Midbrain (tissue), 1 donor: ENCODE data around the gene CEP89.
"Not testable (repeated sequence)": the region's sequence is repeated elsewhere in the genome, so short reads cannot be mapped to it uniquely, and the experiment has no call there.

ENCODE experiments used
- DNase-seq: peaks from one replicate; lab custom pipeline; 2025; lab: John Stamatoyannopoulos, UW

CEP89 gene

GRCh38 chr19:32869369-32869965, 102.3 kb downstream of the CEP89 start, which contains the start of gene SLC7A9:
Gene SLC7A9, minus strand, starts transcription at chr19:32869767. Its CDS starts 1,233 bp downstream, at chr19:32868534.
- DNase-seq = no peak

GRCh38 chr19:32868206-32868950, 103.4 kb downstream of the CEP89 start:
- DNase-seq = no peak

DNA sequence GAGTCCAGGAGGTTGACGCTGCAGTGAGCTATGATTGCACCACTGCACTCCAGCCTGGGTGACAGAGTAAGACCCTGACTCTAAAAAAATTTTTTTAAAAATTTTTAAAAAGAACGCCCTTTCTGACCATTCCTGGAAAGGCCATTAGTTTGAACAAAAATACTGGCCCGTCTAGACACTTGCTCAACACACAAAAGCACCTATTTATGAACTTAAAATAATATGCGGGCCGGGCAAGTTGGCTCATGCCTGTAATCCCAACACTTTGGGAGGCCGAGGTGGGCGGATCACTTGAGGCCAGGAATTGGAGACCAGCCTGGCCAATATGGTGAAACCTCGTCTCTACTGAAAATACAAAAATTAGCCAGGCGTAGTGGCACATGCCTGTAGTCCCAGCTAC, 104.3 kb downstream of the CEP89 start:
- DNase-seq = not testable (repeated sequence)

- DNase-seq = no peak
Measured at GRCh38 chr19:32866564-32867265, 105.0 kb downstream of the CEP89 start.

DNA sequence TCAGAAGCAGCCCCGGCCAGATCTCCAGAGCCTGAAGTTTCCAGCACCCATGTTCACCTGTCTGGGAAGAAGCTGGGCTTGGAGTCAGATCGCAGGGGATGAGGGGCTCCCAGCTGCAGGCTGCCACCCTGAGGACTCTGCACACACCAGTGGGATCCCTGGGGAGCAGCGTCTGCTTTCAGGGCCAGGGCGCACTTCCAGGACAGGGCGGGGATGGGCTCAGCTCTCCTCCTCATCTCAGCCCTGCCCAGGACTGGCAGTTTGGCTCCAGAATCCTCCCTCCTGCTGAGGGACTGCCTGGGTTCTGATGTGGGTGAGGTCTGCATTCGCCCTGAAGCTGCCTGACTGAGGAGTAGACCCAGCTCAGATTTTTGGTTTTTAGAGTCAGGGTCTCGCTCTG, 105.7 kb downstream of the CEP89 start:
- no peak for DNase-seq

- DNase-seq = no peak
Measured at GRCh38 chr19:32865326-32865725, 106.4 kb downstream of the CEP89 start.

DNA sequence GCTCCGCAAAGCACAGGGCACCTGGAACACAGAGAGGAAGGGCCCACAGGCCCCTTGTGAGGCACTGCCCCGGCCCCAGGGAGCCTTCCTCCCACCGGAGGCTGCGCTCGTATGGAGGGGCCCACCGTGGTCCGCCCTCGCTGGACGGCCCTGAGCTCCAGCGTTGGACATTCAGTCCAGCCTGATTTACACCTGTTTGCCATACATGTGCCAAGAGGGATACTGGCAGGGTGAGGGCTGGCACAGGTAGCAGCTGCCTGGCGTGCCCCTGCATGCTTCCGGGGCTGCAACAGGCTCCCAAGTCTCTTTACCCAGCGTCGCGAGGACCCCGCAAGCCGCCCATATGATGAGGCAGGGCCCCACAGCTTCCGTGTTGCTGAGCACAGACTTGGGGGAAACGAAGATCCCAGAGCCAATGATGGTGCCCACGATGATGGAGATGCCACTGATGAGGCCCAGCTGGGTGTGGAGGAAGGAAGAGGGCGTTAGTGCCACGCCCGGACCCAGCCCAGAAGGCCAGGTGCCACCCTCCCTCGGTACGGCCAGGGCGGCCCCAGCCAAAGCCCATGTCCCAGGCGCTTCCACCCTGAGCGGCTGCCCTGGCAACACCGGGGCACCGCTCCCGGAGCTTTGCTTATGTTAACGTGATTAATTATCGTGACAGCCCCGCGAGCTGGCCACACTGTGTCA, 107.3 kb downstream of the CEP89 start:
- no peak for DNase-seq

DNA sequence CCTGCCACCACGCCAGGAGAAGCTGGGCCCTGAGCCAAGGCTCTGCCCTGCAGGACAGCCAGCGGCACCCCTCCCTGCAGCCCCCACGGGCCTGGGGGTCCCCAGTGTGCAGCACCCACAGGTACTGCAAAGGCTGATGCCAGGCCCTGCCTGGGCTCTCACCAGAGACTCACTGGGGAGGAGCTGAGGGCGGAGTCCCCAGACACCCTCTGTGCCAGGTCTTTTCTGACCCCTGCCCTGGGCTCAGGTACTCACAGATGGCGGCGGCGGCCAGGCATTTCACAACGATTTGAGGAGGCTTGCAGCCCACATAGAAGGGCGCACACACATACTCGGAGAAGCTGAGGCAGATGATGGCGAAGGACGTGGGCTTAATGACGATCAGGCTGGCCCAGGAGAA, 107.9 kb downstream of the CEP89 start:
- no peak for DNase-seq

DNA sequence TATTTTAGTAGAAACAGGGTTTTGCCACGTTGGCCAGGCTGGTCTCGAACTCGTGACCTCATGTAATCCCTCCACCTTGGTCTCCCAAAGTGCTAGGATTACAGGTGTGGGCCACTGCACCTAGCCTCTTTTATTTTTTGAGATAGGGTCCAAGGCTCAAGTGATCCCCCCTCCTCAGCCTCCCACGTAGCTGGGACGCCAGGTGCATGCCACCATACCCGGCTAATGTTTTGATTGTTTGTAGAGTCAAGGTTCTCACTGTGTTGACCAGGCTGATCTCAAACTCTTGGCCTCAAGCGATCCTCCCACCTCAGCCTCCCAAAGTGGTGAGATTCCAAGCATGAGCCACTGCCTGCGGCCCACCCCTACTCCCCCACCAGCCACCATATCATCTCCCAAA, 108.5 kb downstream of the CEP89 start:
- no peak for DNase-seq

GRCh38 chr19:32862741-32863140, 109.0 kb downstream of the CEP89 start:
- DNase-seq = no peak

- no peak for DNase-seq
Measured at GRCh38 chr19:32862173-32862572, 109.6 kb downstream of the CEP89 start.

DNA sequence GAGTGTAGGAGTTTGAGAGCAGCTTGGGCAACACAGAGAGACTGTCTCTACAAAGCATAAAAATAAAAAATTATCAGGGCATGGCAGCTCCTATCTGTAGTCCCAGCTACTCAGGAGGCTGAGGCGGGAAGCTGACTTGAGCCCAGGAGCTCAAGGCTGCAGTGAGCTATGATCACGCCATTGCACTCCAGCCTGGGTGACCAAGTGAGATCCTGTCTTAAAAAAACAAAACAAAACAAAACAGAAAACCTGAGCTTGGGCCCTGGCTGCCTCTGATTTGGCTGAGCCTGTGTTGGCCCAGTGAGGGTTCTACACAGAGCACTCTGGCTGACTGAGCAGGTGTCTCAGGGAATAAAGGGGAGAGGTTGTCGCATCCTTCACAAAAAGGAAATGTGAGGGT, 110.2 kb downstream of the CEP89 start:
- no peak for DNase-seq

GRCh38 chr19:32859591-32859990, 112.2 kb downstream of the CEP89 start:
- no peak for DNase-seq

GRCh38 chr19:32858559-32858958, 113.2 kb downstream of the CEP89 start:
- no peak for DNase-seq

- no peak for DNase-seq
Measured at GRCh38 chr19:32858155-32858554, 113.6 kb downstream of the CEP89 start.

DNA sequence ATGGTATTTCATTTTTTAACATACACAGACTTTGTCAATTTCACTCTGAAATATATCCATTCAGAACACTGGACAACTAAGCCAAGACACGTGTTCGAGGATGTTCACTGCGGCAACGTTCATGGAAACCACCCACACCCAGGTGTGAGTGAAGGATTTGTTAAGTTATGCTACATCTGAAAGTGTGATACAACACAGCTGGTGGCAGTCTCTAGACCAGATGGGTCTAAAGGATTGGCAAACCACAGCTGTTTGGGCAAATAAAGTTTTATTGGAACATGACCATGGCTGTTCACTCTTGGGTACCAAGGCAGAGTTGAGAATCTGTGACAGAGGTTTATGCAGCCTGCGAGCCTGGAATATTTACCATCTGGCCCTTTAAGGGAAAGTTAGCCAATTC, 114.2 kb downstream of the CEP89 start:
- DNase-seq = no peak

- not testable (repeated sequence) for DNase-seq
Measured at GRCh38 chr19:32856818-32857217, 114.9 kb downstream of the CEP89 start.

- no peak for DNase-seq
Measured at GRCh38 chr19:32852216-32852615, 119.5 kb downstream of the CEP89 start.

DNA sequence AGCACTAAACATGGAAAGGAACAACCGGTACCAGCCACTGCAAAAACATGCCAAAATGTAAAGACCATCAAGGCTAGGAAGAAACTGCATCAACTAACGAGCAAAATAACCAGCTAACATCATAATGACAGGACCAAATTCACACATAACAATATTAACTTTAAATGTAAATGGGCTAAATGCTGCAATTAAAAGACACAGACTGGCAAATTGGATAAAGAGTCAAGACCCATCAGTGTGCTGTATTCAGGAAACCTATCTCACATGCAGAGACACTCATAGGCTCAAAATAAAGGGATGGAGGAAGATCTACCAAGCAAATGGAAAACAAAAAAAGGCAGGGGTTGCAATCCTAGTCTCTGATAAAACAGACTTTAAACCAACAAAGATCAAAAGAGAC, 123.7 kb downstream of the CEP89 start:
- DNase-seq = not testable (repeated sequence)

DNA sequence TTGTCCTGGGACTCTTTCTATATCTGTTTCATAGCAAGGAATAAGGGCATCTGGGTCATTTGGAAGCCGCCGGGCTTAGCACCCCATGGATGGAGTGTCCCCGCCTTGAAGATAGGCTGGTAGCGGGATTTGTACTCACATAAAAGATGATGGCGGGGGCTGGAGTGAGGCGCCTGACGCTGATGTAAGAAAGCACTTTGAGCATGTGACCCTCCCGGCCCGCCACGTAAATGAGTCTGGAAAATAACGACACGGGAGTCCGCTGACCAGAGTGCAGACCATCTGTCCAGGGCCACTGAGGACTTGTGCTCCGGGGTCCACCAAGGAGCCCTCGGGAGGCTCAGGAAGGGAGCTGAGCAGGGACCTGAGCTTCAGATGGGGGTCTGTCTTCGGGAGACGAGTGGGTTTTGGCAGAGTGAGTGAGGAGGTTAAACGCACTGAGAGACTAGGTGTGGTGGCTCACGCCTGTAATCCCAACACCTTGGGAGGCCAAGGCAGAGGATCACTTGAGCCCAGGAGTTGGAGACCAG, 128.0 kb downstream of the CEP89 start:
- no peak for DNase-seq

GRCh38 chr19:32842061-32842460, 129.7 kb downstream of the CEP89 start:
- DNase-seq = no peak

GRCh38 chr19:32837531-32837930, 134.2 kb downstream of the CEP89 start:
- no peak for DNase-seq
